ENCODE data around the gene C1orf159.
"Not testable (repeated sequence)": the region's sequence is repeated elsewhere in the genome, so short reads cannot be mapped to it uniquely, and the experiment has no call there.

The C1orf159 gene

GRCh38 chr1:1098681-1099421, 17.0 kb downstream of the C1orf159 start:
- Histone ChIP-seq H4K91ac (ENCODE audit: low read length) (no peak overlapping the region), H3K9ac (ENCODE audit: low read length) (no peak overlapping the region), H2AK5ac (ENCODE audit: low read length, severe bottlenecking) (no peak overlapping the region), H3K27ac (ENCODE audit: low read length, poor library complexity, severe bottlenecking) (no peak overlapping the region), H4K8ac (ENCODE audit: low read length) (no peak overlapping the region), H3K4me3 (ENCODE audit: insufficient read depth in 1 of 2, low read depth in 1 of 2, low read length in 2 of 2) (no peak overlapping the region), H3K36me3 (ENCODE audit: control insufficient read depth in 1 of 2, insufficient read depth in 2 of 2, low read depth in 1 of 2, low read length in 2 of 2) (peaks cover 0 to 5% of the 10 kb centered on the region in 2 experiments), H2BK120ac (ENCODE audit: low read depth, low read length) (no peak overlapping the region), H3K4me2 (ENCODE audit: low read length, poor library complexity, severe bottlenecking) (no peak overlapping the region), H3K9me3 (ENCODE audit: control insufficient read depth, low read length) (peaks cover 7% of the 10 kb centered on the region), H2BK5ac (ENCODE audit: low read depth, low read length, poor library complexity, severe bottlenecking) (no peak overlapping the region), H3K4me1 (ENCODE audit: control insufficient read depth, insufficient read depth, low read depth, low read length) (no peaks in the 10 kb centered on the region), H3K4ac (ENCODE audit: low read depth in 1 of 2, low read length in 2 of 2) (no peak overlapping the region), H2BK15ac (ENCODE audit: low read depth, poor library complexity, severe bottlenecking) (no peak overlapping the region), H2AFZ (ENCODE audit: low read depth, low read length) (no peak overlapping the region), H3K79me1 (replicated peaks; ENCODE audit: low read length, poor library complexity, severe bottlenecking) (peaks cover 12% of the 10 kb centered on the region), H3K14ac (ENCODE audit: low read length in 2 of 2) (no peak overlapping the region), H2BK12ac (ENCODE audit: low read length in 2 of 2) (no peak overlapping the region), H3K27me3 (ENCODE audit: control insufficient read depth in 1 of 2, insufficient read depth in 1 of 2, low read length in 2 of 2) (no peaks in the 10 kb centered on the region), H3K23ac (ENCODE audit: low read length in 2 of 2) (no peak overlapping the region), H3K18ac (ENCODE audit: low read depth in 1 of 2, low read length in 2 of 2) (no peak overlapping the region)
- no peak for DNase-seq
- 98% methylated on average over 18 of the region's 18 CpGs for WGBS

DNA sequence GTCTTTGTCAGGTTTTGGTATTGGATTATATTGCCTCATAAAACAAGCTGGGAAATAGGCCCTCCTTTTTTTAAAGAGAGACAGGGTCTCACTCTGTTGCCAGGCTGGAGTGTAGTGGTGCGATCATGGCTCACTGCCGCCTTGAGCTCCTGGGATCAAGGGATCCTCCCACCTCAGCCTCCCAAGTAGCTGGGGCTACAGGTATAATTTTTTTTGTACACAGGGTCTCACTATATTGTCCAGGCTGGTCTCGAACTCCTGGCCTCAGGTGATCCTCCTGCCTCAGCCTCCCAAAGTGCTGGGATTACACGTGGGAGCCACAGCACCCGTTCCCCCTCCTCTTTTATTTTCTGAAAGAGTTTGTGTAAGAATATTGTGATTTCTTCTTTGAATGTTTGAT, 19.8 kb downstream of the C1orf159 start:
- not testable (repeated sequence) for H2BK15ac ChIP-seq (ENCODE audit: low read depth, poor library complexity, severe bottlenecking); H3K14ac ChIP-seq (ENCODE audit: low read length in 2 of 2); H4K8ac ChIP-seq (ENCODE audit: low read length); H3K4me2 ChIP-seq (ENCODE audit: low read length, poor library complexity, severe bottlenecking); H3K4me1 ChIP-seq (ENCODE audit: control insufficient read depth, insufficient read depth, low read depth, low read length); H2BK5ac ChIP-seq (ENCODE audit: low read depth, low read length, poor library complexity, severe bottlenecking); H3K27ac ChIP-seq (ENCODE audit: low read length, poor library complexity, severe bottlenecking); H3K36me3 ChIP-seq (ENCODE audit: control insufficient read depth in 1 of 2, insufficient read depth in 2 of 2, low read depth in 1 of 2, low read length in 2 of 2); H2BK120ac ChIP-seq (ENCODE audit: low read depth, low read length); H3K23ac ChIP-seq (ENCODE audit: low read length in 2 of 2); H2AFZ ChIP-seq (ENCODE audit: low read depth, low read length); H3K9ac ChIP-seq (ENCODE audit: low read length); H4K91ac ChIP-seq (ENCODE audit: low read length); H3K4me3 ChIP-seq (ENCODE audit: insufficient read depth in 1 of 2, low read depth in 1 of 2, low read length in 2 of 2); H3K18ac ChIP-seq (ENCODE audit: low read depth in 1 of 2, low read length in 2 of 2); H2AK5ac ChIP-seq (ENCODE audit: low read length, severe bottlenecking); DNase-seq; H3K9me3 ChIP-seq (ENCODE audit: control insufficient read depth, low read length); H3K4ac ChIP-seq (ENCODE audit: low read depth in 1 of 2, low read length in 2 of 2); H3K79me1 ChIP-seq (replicated peaks; ENCODE audit: low read length, poor library complexity, severe bottlenecking); H3K27me3 ChIP-seq (ENCODE audit: control insufficient read depth in 1 of 2, insufficient read depth in 1 of 2, low read length in 2 of 2); H2BK12ac ChIP-seq (ENCODE audit: low read length in 2 of 2)
- 98% methylated on average over 5 of the region's 5 CpGs for WGBS

DNA sequence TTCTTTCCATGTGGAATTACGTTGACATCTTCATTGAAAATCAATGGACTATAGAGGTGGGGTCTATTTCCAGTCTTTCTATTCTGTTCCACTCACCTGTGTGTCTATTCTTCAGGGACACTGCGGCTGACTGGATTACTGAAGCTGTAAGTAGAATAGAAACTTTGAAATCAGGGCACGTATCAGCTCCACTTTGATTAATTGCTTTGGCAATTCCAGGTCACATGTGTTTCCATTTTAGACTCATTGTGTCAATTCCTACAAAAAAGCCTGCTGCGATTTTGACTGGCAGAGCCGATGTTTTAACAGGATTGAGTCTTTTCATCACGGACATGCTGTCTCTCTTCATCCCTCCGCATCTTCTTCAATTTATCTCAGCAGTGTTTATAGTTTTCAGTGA, 20.9 kb downstream of the C1orf159 start:
- no peak overlapping the region for H2BK120ac ChIP-seq (ENCODE audit: low read depth, low read length)
- 96% methylated on average over 6 of the region's 7 CpGs for WGBS
- no peak for DNase-seq
- no peak overlapping the region for H3K4ac ChIP-seq (ENCODE audit: low read depth in 1 of 2, low read length in 2 of 2)
- no peak overlapping the region for H4K91ac ChIP-seq (ENCODE audit: low read length)
- H3K27me3 ChIP-seq (ENCODE audit: control insufficient read depth in 1 of 2, insufficient read depth in 1 of 2, low read length in 2 of 2) = no peaks in the 10 kb centered on the region
- no peak overlapping the region for H3K18ac ChIP-seq (ENCODE audit: low read depth in 1 of 2, low read length in 2 of 2)
- peaks cover 2% of the 10 kb centered on the region for H3K9me3 ChIP-seq (ENCODE audit: control insufficient read depth, low read length)
- H2AFZ ChIP-seq (ENCODE audit: low read depth, low read length) = no peak overlapping the region
- H3K9ac ChIP-seq (ENCODE audit: low read length) = no peak overlapping the region
- no peak overlapping the region for H3K27ac ChIP-seq (ENCODE audit: low read length, poor library complexity, severe bottlenecking)
- H3K4me2 ChIP-seq (ENCODE audit: low read length, poor library complexity, severe bottlenecking) = no peak overlapping the region
- no peak overlapping the region for H2BK12ac ChIP-seq (ENCODE audit: low read length in 2 of 2)
- H2BK5ac ChIP-seq (ENCODE audit: low read depth, low read length, poor library complexity, severe bottlenecking) = no peak overlapping the region
- no peak overlapping the region for H3K4me3 ChIP-seq (ENCODE audit: insufficient read depth in 1 of 2, low read depth in 1 of 2, low read length in 2 of 2)
- no peak overlapping the region for H2AK5ac ChIP-seq (ENCODE audit: low read length, severe bottlenecking)
- H3K4me1 ChIP-seq (ENCODE audit: control insufficient read depth, insufficient read depth, low read depth, low read length) = no peaks in the 10 kb centered on the region
- peaks cover 2% of the 10 kb centered on the region for H3K79me1 ChIP-seq (replicated peaks; ENCODE audit: low read length, poor library complexity, severe bottlenecking)
- H4K8ac ChIP-seq (ENCODE audit: low read length) = no peak overlapping the region
- no peak overlapping the region for H3K23ac ChIP-seq (ENCODE audit: low read length in 2 of 2)
- no peak overlapping the region for H3K14ac ChIP-seq (ENCODE audit: low read length in 2 of 2)
- H2BK15ac ChIP-seq (ENCODE audit: low read depth, poor library complexity, severe bottlenecking) = no peak overlapping the region
- peaks cover 0 to 10% of the 10 kb centered on the region in 2 experiments for H3K36me3 ChIP-seq (ENCODE audit: control insufficient read depth in 1 of 2, insufficient read depth in 2 of 2, low read depth in 1 of 2, low read length in 2 of 2)

DNA sequence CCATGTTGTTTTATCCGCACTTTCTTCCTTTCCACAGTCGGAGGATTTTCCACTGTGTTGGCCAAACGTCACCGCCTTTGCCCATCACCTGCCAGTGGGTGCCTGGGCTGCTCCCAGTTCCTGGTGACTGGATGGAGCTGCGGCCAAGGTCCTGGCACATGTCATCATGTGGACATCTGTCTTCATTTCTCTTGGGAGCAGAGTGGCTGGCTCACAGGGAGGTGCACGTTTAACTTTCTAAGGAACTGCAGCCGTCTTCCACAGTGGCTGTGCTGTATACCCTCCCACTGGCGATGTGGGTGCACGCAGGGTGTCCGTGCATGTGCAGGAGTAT, 22.3 kb downstream of the C1orf159 start:
- no peak overlapping the region for H2BK5ac ChIP-seq (ENCODE audit: low read depth, low read length, poor library complexity, severe bottlenecking)
- peaks cover under 1% of the 10 kb centered on the region for H3K79me1 ChIP-seq (replicated peaks; ENCODE audit: low read length, poor library complexity, severe bottlenecking)
- H3K18ac ChIP-seq (ENCODE audit: low read depth in 1 of 2, low read length in 2 of 2) = no peak overlapping the region
- H3K4me3 ChIP-seq (ENCODE audit: insufficient read depth in 1 of 2, low read depth in 1 of 2, low read length in 2 of 2) = no peak overlapping the region
- no peak overlapping the region for H2BK12ac ChIP-seq (ENCODE audit: low read length in 2 of 2)
- H3K36me3 ChIP-seq (ENCODE audit: control insufficient read depth in 1 of 2, insufficient read depth in 2 of 2, low read depth in 1 of 2, low read length in 2 of 2) = peaks cover 0 to 19% of the 10 kb centered on the region in 2 experiments
- no peak overlapping the region for H3K9ac ChIP-seq (ENCODE audit: low read length)
- DNase-seq = no peak
- no peak overlapping the region for H3K27ac ChIP-seq (ENCODE audit: low read length, poor library complexity, severe bottlenecking)
- no peak overlapping the region for H3K23ac ChIP-seq (ENCODE audit: low read length in 2 of 2)
- no peak overlapping the region for H3K4me2 ChIP-seq (ENCODE audit: low read length, poor library complexity, severe bottlenecking)
- no peak overlapping the region for H4K91ac ChIP-seq (ENCODE audit: low read length)
- H3K14ac ChIP-seq (ENCODE audit: low read length in 2 of 2) = no peak overlapping the region
- WGBS = 97% methylated on average over 10 of the region's 10 CpGs
- no peak overlapping the region for H3K4ac ChIP-seq (ENCODE audit: low read depth in 1 of 2, low read length in 2 of 2)
- H2AK5ac ChIP-seq (ENCODE audit: low read length, severe bottlenecking) = no peak overlapping the region
- no peaks in the 10 kb centered on the region for H3K4me1 ChIP-seq (ENCODE audit: control insufficient read depth, insufficient read depth, low read depth, low read length)
- no peaks in the 10 kb centered on the region for H3K9me3 ChIP-seq (ENCODE audit: control insufficient read depth, low read length)
- no peak overlapping the region for H2AFZ ChIP-seq (ENCODE audit: low read depth, low read length)
- no peaks in the 10 kb centered on the region for H3K27me3 ChIP-seq (ENCODE audit: control insufficient read depth in 1 of 2, insufficient read depth in 1 of 2, low read length in 2 of 2)
- no peak overlapping the region for H4K8ac ChIP-seq (ENCODE audit: low read length)
- H2BK15ac ChIP-seq (ENCODE audit: low read depth, poor library complexity, severe bottlenecking) = no peak overlapping the region
- H2BK120ac ChIP-seq (ENCODE audit: low read depth, low read length) = no peak overlapping the region
